CD14-positive monocyte (primary cell): ENCODE data around the gene PLXNC1. TPM values are rescaled to one million over a fixed set of nuclear protein-coding genes. Genes with fewer than 3 reads are reported as not detected.
A peak's percentile ranks its signal among the peaks of the same experiment; 100 is the strongest.

Source experiments
- DNase-seq, 3 donors: peaks; one replicate each; pipeline ENCODE4 v3.0.0-alpha.2; 2011 to 2022
- H2AFZ ChIP-seq: 2 replicates; pipeline ENCODE4 v1.6.0; 2012; ENCODE audit warnings: mild to moderate bottlenecking, low read depth, low read length, inconsistent platforms; ENCODE audit not compliant: insufficient read depth, poor library complexity, severe bottlenecking
- H3K27ac ChIP-seq, 2 donors: 1 replicate in 1 of 2; 2 replicates in 1 of 2; pipeline ENCODE4 v1.5.1; 2012 to 2013; ENCODE audit warnings: low read length in 2 of 2, control low read depth in 1 of 2, inconsistent platforms in 1 of 2, low read depth in 1 of 2, mild to moderate bottlenecking in 1 of 2
- H3K27me3 ChIP-seq, 2 donors: one replicate each; pipeline versions ENCODE4 v1.6.0 to v1.6.1; 2011 to 2013; ENCODE audit warnings: low read length in 2 of 2; ENCODE audit not compliant: control insufficient read depth in 2 of 2, insufficient read depth in 2 of 2
- H3K36me3 ChIP-seq, 2 donors: replicated peaks in 1 of 2; 1 replicate in 1 of 2; 2 replicates in 1 of 2; pipeline versions ENCODE4 v1.5.1 to v1.6.1; 2012 to 2013; ENCODE audit warnings: low read length in 2 of 2, control low read depth in 1 of 2, inconsistent platforms in 1 of 2, mild to moderate bottlenecking in 1 of 2; ENCODE audit not compliant: insufficient read depth in 2 of 2, control insufficient read depth in 1 of 2
- H3K4me1 ChIP-seq, 2 donors: 1 replicate in 1 of 2; 2 replicates in 1 of 2; pipeline versions ENCODE4 v1.5.1 to v1.6.1; 2012 to 2013; ENCODE audit warnings: low read length in 2 of 2, control low read depth in 1 of 2, inconsistent platforms in 1 of 2, mild to moderate bottlenecking in 1 of 2, moderate library complexity in 1 of 2; ENCODE audit not compliant: insufficient read depth in 2 of 2, control insufficient read depth in 1 of 2
- H3K4me2 ChIP-seq: replicated peaks from 2 replicates; pipeline ENCODE3; 2012; ENCODE audit warnings: low read length, moderate library complexity, mild to moderate bottlenecking; ENCODE audit not compliant: poor library complexity, severe bottlenecking; ENCODE audit errors: extremely low read depth
- H3K4me3 ChIP-seq, 3 experiments: fragments of 200-600 bp in 1 of 3; sonication (generic) in 1 of 3; replicated peaks in 1 of 3; 1 replicate in 2 of 3; 2 replicates in 1 of 3; pipeline ENCODE4 v1.5.1; 2011 to 2013; ENCODE audit warnings: low read length in 3 of 3, mild to moderate bottlenecking in 3 of 3, control low read depth in 2 of 3, low read depth in 2 of 3, inconsistent platforms in 1 of 3, moderate library complexity in 1 of 3
- H3K79me2 ChIP-seq: 2 replicates; pipeline ENCODE4 v1.6.0; 2012; ENCODE audit warnings: mild to moderate bottlenecking, control low read depth, inconsistent platforms, low read length, moderate library complexity; ENCODE audit not compliant: insufficient read depth
- H3K9ac ChIP-seq: 2 replicates; pipeline ENCODE4 v1.6.0; 2017; ENCODE audit warnings: low read length, mild to moderate bottlenecking; ENCODE audit not compliant: insufficient read depth, poor library complexity, severe bottlenecking
- H3K9me3 ChIP-seq, 2 donors: replicated peaks in 1 of 2; 1 replicate in 1 of 2; 2 replicates in 1 of 2; pipeline versions ENCODE4 v1.5.1 to v1.6.1; 2012 to 2013; ENCODE audit warnings: low read length in 2 of 2, control low read depth in 1 of 2; ENCODE audit not compliant: control insufficient read depth in 1 of 2, insufficient read depth in 1 of 2
- H4K20me1 ChIP-seq: 2 replicates; pipeline ENCODE4 v1.6.0; 2012; ENCODE audit warnings: mild to moderate bottlenecking, low read length, control low read depth, moderate library complexity; ENCODE audit not compliant: insufficient read depth
- H3K27ac Mint-ChIP-seq, 7 donors: one replicate each; pipeline ENCODE4 v1.8.0; 2020; ENCODE audit warnings: mild to moderate bottlenecking in 7 of 7, mixed read lengths in 7 of 7, moderate library complexity in 6 of 7, inconsistent platforms in 2 of 7
- H3K27me3 Mint-ChIP-seq, 3 donors: one replicate each; pipeline ENCODE4 v1.8.0; 2021 to 2022; ENCODE audit warnings: low read depth in 3 of 3, mild to moderate bottlenecking in 3 of 3, mixed read lengths in 3 of 3, moderate library complexity in 3 of 3, inconsistent platforms in 1 of 3
- H3K36me3 Mint-ChIP-seq, 2 donors: one replicate each; pipeline ENCODE4 v1.8.0; 2020; ENCODE audit warnings: mixed read lengths in 2 of 2, inconsistent platforms in 1 of 2, mild to moderate bottlenecking in 1 of 2
- H3K4me1 Mint-ChIP-seq: one replicate; pipeline ENCODE4 v1.8.0; 2020; ENCODE audit warnings: mild to moderate bottlenecking, mixed read lengths
- H3K4me3 Mint-ChIP-seq, 2 donors: one replicate each; pipeline ENCODE4 v1.8.0; 2020; ENCODE audit warnings: mild to moderate bottlenecking in 2 of 2, mixed read lengths in 2 of 2, moderate library complexity in 1 of 2
- H3K9me3 Mint-ChIP-seq, 7 donors: one replicate each; pipeline ENCODE4 v1.8.0; 2020 to 2022; ENCODE audit warnings: mixed read lengths in 7 of 7, mild to moderate bottlenecking in 6 of 7, moderate library complexity in 6 of 7, inconsistent platforms in 2 of 7
- CTCF ChIP-seq: fragments of 200-600 bp; IDR thresholded peaks from one replicate; pipeline ENCODE4 v1.8.0; 2022; ENCODE audit warnings: antibody characterized with exemption, mild to moderate bottlenecking
- WGBS: methylation state at CpG from one replicate; pipeline ENCODE4 v1.1.5; 2013; ENCODE audit warnings: missing lambda C conversion rate; ENCODE audit not compliant: insufficient coverage; 5-methylcytosine and 5-hydroxymethylcytosine counted together
- intact Hi-C, 2 donors: fragments of 100-400 bp; cut with micrococcal nuclease; formaldehyde crosslinking; loops; one replicate each; pipeline versions ENCODE4 v1.15.0 to v1.15.1; 2023
- polyA plus RNA-seq, 3 donors: library from polyadenylated mRNA; depleted of rRNA in 1 of 3; unstranded in 2 of 3; stranded (reverse) in 1 of 3; fragments of 300-500 nt in 2 of 3; fragments of >200 nt in 1 of 3; fragmentation: Illumina TruSeq in 2 of 3; gene quantifications; 1 replicate in 2 of 3; 2 replicates in 1 of 3; pipeline ENCODE4 v1.2.3, GENCODE V29; 2012 to 2021

Gene PLXNC1
- polyA plus RNA-seq, 3 donors, result 14.3 to 35.2 (median 15.4) TPM

GRCh38 chr12:94141004-94141764, 7.2 kb upstream of the PLXNC1 start:
- H3K9me3 Mint-ChIP-seq, result peaks cover 0 to 5% (median 0%) of the 10 kb centered on the region in 7 donors
- no peak overlapping the region for H3K4me3 Mint-ChIP-seq
- Histone ChIP-seq H3K9me3 (no peaks in the 10 kb centered on the region), H3K4me1 (peaks cover 5 to 8% of the 10 kb centered on the region in 2 donors), H3K9ac (no peak overlapping the region), H3K27ac (no peak overlapping the region), H3K27me3 (no peaks in the 10 kb centered on the region), H3K4me3 (no peak overlapping the region), H4K20me1 (no peaks in the 10 kb centered on the region), H2AFZ (no peak overlapping the region), H3K36me3 (no peaks in the 10 kb centered on the region), H3K4me2 (no peak overlapping the region), H3K79me2 (no peaks in the 10 kb centered on the region)
- peak overlapping the region in 2 of 7 donors; percentile 18 to 50 for H3K27ac Mint-ChIP-seq
- no peak for TF ChIP-seq CTCF
- H3K4me1 Mint-ChIP-seq, result peaks cover 18% of the 10 kb centered on the region
- peaks cover 0 to 12% (median 4%) of the 10 kb centered on the region in 3 donors for H3K27me3 Mint-ChIP-seq
- no peaks in the 10 kb centered on the region for H3K36me3 Mint-ChIP-seq
- intact Hi-C loops, result loop anchor here in 1 of 2 donors (10.0 kb wide), 1 partner anchor 124 kb away; no protein-coding TSS in a partner anchor
- WGBS, result 94% methylated on average over 10 of the region's 15 CpGs
- no peak for DNase-seq

GRCh38 chr12:94141892-94142291, 6.5 kb upstream of the PLXNC1 start:
- no peak for DNase-seq
- H3K9me3 ChIP-seq, result no peaks in the 10 kb centered on the region
- peaks cover 0 to 13% (median 5%) of the 10 kb centered on the region in 3 donors for H3K27me3 Mint-ChIP-seq
- no peak overlapping the region for H3K27ac Mint-ChIP-seq
- H2AFZ ChIP-seq, result no peak overlapping the region
- TF ChIP-seq CTCF, result no peak
- H3K9ac ChIP-seq, result no peak overlapping the region
- no peaks in the 10 kb centered on the region for H3K36me3 ChIP-seq
- no peak overlapping the region for H3K4me2 ChIP-seq
- H3K9me3 Mint-ChIP-seq, result peaks cover 0 to 7% (median 0%) of the 10 kb centered on the region in 7 donors
- peaks cover 23% of the 10 kb centered on the region for H3K4me1 Mint-ChIP-seq
- no peak overlapping the region for H3K27ac ChIP-seq
- no peaks in the 10 kb centered on the region for H4K20me1 ChIP-seq
- no CpG with 5 or more reads among the region's 3 CpGs for WGBS
- H3K27me3 ChIP-seq, result no peaks in the 10 kb centered on the region
- H3K4me3 ChIP-seq, result no peak overlapping the region
- intact Hi-C loops, result loop anchor here in 1 of 2 donors (10.0 kb wide), 1 partner anchor 123 kb away; no protein-coding TSS in a partner anchor
- no peak overlapping the region for H3K4me3 Mint-ChIP-seq
- peaks cover 5 to 8% of the 10 kb centered on the region in 2 donors for H3K4me1 ChIP-seq
- H3K36me3 Mint-ChIP-seq, result no peaks in the 10 kb centered on the region
- H3K79me2 ChIP-seq, result no peaks in the 10 kb centered on the region
